ENCODE results near the gene FNBP1.

Gene FNBP1

DNA sequence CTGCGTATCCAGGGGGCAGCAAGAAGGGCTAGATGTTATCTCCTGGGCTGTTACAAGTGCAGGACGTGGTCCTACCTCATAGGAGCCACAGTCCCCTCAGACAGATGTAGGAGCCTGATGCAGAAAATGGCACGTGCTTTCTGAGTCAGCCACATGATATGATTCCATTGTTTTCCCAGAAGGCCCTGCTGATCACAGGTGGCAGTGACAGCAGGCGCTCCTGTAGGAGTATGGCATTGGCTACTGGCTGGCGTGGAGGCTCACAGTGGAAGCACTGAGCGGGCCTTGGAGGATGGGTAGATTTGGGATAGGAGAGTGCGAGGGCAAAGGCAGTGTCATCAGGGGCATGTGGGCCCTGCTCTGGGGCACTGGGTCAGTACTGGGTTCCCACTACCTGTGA is 185.8 kb downstream of the FNBP1 start:
- H3K4me3 ChIP-seq (ENCODE audit: low read depth, low read length), result no peak overlapping the region

DNA sequence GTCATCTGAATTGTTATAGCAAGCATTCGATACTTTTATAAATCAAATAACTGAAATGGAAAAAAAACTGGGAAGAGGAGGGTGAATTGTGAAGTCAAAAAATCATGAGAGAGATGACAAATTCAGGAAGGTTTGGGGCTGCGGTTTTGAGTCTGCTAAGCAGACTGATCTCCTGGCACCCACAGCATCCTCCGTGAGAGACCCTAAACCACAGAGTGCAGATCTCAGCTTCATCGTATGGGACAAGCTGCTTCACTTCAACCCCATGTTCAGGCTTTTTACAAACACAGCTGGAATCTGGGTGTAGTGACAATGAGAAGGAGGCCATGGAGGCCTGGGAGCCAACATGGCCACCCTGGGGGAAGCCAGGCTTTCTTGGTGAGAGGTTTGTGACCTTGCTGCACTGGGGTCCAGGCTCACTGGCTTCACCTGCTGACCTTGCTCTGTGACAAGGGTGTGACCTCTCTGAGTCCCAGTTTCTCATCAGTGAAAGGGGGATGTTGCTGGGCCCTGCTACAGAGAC is 188.3 kb downstream of the FNBP1 start:
- Histone ChIP-seq H3K9ac (ENCODE audit: low read depth, low read length) (no peak overlapping the region), H3K36me3 (ENCODE audit: control insufficient read depth, insufficient read depth, low read length) (peaks cover 34% of the 10 kb centered on the region), H3K9me3 (ENCODE audit: control insufficient read depth, insufficient read depth, low read length) (no peaks in the 10 kb centered on the region), H3K27me3 (ENCODE audit: control insufficient read depth, insufficient read depth, low read length) (no peaks in the 10 kb centered on the region), H3K4me1 (ENCODE audit: control insufficient read depth, insufficient read depth, low read length) (no peaks in the 10 kb centered on the region), H3K27ac (ENCODE audit: low read depth, low read length) (no peak overlapping the region), H3K4me3 (ENCODE audit: low read depth, low read length) (no peak overlapping the region)

More for the DNA sequence above, 185.8 kb downstream of the FNBP1 start:
- no peaks in the 10 kb centered on the region for H3K4me1 ChIP-seq (ENCODE audit: control insufficient read depth, insufficient read depth, low read length)
- H3K9ac ChIP-seq (ENCODE audit: low read depth, low read length), result no peak overlapping the region
- no peaks in the 10 kb centered on the region for H3K27me3 ChIP-seq (ENCODE audit: control insufficient read depth, insufficient read depth, low read length)
- H3K36me3 ChIP-seq (ENCODE audit: control insufficient read depth, insufficient read depth, low read length), result peaks cover 42% of the 10 kb centered on the region
- no peaks in the 10 kb centered on the region for H3K9me3 ChIP-seq (ENCODE audit: control insufficient read depth, insufficient read depth, low read length)
- no peak overlapping the region for H3K27ac ChIP-seq (ENCODE audit: low read depth, low read length)

- Histone ChIP-seq H3K27ac (ENCODE audit: low read depth, low read length) (no peak overlapping the region), H3K4me3 (ENCODE audit: low read depth, low read length) (no peak overlapping the region), H3K9ac (ENCODE audit: low read depth, low read length) (no peak overlapping the region), H3K9me3 (ENCODE audit: control insufficient read depth, insufficient read depth, low read length) (no peaks in the 10 kb centered on the region), H3K4me1 (ENCODE audit: control insufficient read depth, insufficient read depth, low read length) (no peaks in the 10 kb centered on the region), H3K27me3 (ENCODE audit: control insufficient read depth, insufficient read depth, low read length) (no peaks in the 10 kb centered on the region), H3K36me3 (ENCODE audit: control insufficient read depth, insufficient read depth, low read length) (peaks cover 33% of the 10 kb centered on the region)
Measured at GRCh38 chr9:129853614-129854013, 189.4 kb downstream of the FNBP1 start.

GRCh38 chr9:129852579-129852978 is 190.4 kb downstream of the FNBP1 start:
- Histone ChIP-seq H3K9ac (ENCODE audit: low read depth, low read length) (no peak overlapping the region), H3K27me3 (ENCODE audit: control insufficient read depth, insufficient read depth, low read length) (no peaks in the 10 kb centered on the region), H3K36me3 (ENCODE audit: control insufficient read depth, insufficient read depth, low read length) (peaks cover 23% of the 10 kb centered on the region), H3K4me1 (ENCODE audit: control insufficient read depth, insufficient read depth, low read length) (no peaks in the 10 kb centered on the region), H3K4me3 (ENCODE audit: low read depth, low read length) (no peak overlapping the region), H3K27ac (ENCODE audit: low read depth, low read length) (no peak overlapping the region), H3K9me3 (ENCODE audit: control insufficient read depth, insufficient read depth, low read length) (no peaks in the 10 kb centered on the region)

GRCh38 chr9:129851821-129852220 is 191.2 kb downstream of the FNBP1 start:
- Histone ChIP-seq H3K4me1 (ENCODE audit: control insufficient read depth, insufficient read depth, low read length) (no peaks in the 10 kb centered on the region), H3K27ac (ENCODE audit: low read depth, low read length) (no peak overlapping the region), H3K9ac (ENCODE audit: low read depth, low read length) (no peak overlapping the region), H3K36me3 (ENCODE audit: control insufficient read depth, insufficient read depth, low read length) (peaks cover 22% of the 10 kb centered on the region), H3K27me3 (ENCODE audit: control insufficient read depth, insufficient read depth, low read length) (no peaks in the 10 kb centered on the region), H3K9me3 (ENCODE audit: control insufficient read depth, insufficient read depth, low read length) (no peaks in the 10 kb centered on the region), H3K4me3 (ENCODE audit: low read depth, low read length) (no peak overlapping the region)

DNA sequence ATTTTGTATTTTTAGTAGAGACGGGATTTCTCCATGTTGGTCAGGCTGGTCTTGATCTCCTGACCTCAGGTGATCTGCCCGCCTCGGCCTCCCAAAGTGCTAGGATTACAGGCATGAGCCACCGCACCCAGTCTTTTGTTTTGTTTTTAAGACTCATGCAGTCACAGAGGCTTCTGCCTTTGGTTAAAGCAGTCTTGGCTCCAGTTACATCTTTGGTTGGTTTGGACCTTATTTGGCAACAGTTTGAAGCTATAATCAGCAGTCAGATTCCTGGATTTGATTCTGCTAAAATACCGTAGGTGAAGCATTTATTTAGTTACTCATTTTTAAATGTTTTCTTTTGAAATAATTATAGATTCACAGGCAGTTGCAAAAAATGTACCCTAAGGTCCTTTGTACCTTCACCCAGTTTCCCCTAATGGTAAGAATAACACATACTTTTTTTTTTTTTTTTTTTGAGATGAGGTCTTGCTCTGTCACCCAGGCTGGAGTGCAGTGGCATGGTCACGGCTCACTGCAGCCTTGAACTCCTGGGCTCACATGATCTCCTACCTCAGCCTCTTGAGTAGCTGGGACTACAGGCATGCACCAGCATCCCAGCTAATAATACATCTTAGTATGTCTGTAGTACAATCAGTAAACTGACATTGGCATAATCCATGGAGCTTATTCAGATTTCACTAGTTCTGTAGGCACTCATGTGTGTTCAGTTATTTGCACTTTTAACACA is 192.0 kb downstream of the FNBP1 start:
- no peak overlapping the region for H3K27ac ChIP-seq (ENCODE audit: low read depth, low read length)
- no peaks in the 10 kb centered on the region for H3K27me3 ChIP-seq (ENCODE audit: control insufficient read depth, insufficient read depth, low read length)
- H3K36me3 ChIP-seq (ENCODE audit: control insufficient read depth, insufficient read depth, low read length), result peaks cover 22% of the 10 kb centered on the region
- no peak overlapping the region for H3K4me3 ChIP-seq (ENCODE audit: low read depth, low read length)
- H3K9me3 ChIP-seq (ENCODE audit: control insufficient read depth, insufficient read depth, low read length), result no peaks in the 10 kb centered on the region
- no peak overlapping the region for H3K9ac ChIP-seq (ENCODE audit: low read depth, low read length)
- H3K4me1 ChIP-seq (ENCODE audit: control insufficient read depth, insufficient read depth, low read length), result no peaks in the 10 kb centered on the region

- no peaks in the 10 kb centered on the region for H3K9me3 ChIP-seq (ENCODE audit: control insufficient read depth, insufficient read depth, low read length)
Measured at GRCh38 chr9:129849901-129850300, 193.1 kb downstream of the FNBP1 start.

GRCh38 chr9:129848712-129849441 is 194.1 kb downstream of the FNBP1 start:
- peaks cover 18% of the 10 kb centered on the region for H3K36me3 ChIP-seq (ENCODE audit: control insufficient read depth, insufficient read depth, low read length)
- no peak overlapping the region for H3K27ac ChIP-seq (ENCODE audit: low read depth, low read length)
- no peak overlapping the region for H3K4me3 ChIP-seq (ENCODE audit: low read depth, low read length)
- H3K4me1 ChIP-seq (ENCODE audit: control insufficient read depth, insufficient read depth, low read length), result no peaks in the 10 kb centered on the region
- no peaks in the 10 kb centered on the region for H3K9me3 ChIP-seq (ENCODE audit: control insufficient read depth, insufficient read depth, low read length)
- no peak overlapping the region for H3K9ac ChIP-seq (ENCODE audit: low read depth, low read length)
- no peaks in the 10 kb centered on the region for H3K27me3 ChIP-seq (ENCODE audit: control insufficient read depth, insufficient read depth, low read length)

More at GRCh38 chr9:129849901-129850300, 193.1 kb downstream of the FNBP1 start:
- Histone ChIP-seq H3K4me1 (ENCODE audit: control insufficient read depth, insufficient read depth, low read length) (no peaks in the 10 kb centered on the region), H3K27ac (ENCODE audit: low read depth, low read length) (no peak overlapping the region), H3K4me3 (ENCODE audit: low read depth, low read length) (no peak overlapping the region), H3K9ac (ENCODE audit: low read depth, low read length) (no peak overlapping the region), H3K36me3 (ENCODE audit: control insufficient read depth, insufficient read depth, low read length) (peaks cover 22% of the 10 kb centered on the region), H3K27me3 (ENCODE audit: control insufficient read depth, insufficient read depth, low read length) (no peaks in the 10 kb centered on the region)

DNA sequence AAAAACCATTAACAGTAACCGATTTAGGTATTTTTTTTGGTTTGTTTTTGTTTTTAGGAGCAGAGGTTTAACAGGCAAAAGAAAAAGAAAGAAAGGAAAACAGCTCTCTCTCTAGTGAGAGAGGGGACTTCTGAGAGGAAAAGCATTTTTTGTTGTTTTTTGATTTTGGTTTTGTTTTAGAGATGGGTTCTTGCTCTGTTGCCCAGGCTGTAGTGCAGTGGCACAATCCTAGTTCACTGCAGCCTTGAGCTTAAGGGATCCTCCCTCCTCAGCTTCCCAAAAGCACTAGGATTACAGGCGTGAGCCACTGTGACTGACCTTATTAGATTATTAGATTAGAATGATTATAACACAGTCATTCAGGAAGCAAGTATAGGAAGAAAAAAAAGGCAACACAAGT is 197.6 kb downstream of the FNBP1 start:
- Histone ChIP-seq H3K27ac (ENCODE audit: low read depth, low read length) (no peak overlapping the region), H3K9ac (ENCODE audit: low read depth, low read length) (no peak overlapping the region), H3K36me3 (ENCODE audit: control insufficient read depth, insufficient read depth, low read length) (no peaks in the 10 kb centered on the region)

DNA sequence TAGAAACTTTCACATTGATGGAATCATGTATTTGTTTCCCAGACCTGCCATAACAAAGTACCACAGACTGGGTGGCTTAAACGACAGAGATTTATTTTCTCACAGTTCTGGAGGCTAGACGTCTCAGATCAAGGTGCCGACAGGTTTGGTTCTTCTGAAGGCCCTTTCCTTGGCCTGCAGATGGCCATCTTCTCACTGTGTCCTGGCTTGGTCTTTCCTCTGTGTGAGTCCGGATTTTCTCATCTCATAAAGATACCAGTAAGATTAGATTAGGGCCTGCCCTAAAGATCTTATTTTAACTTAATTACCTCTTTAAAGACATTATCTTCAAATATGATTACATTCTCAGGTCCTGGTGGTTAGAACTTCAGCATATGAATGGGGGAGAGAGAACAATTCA is 201.9 kb downstream of the FNBP1 start:
- Histone ChIP-seq H3K9ac (ENCODE audit: low read depth, low read length) (no peak overlapping the region), H3K27me3 (ENCODE audit: control insufficient read depth, insufficient read depth, low read length) (no peaks in the 10 kb centered on the region), H3K27ac (ENCODE audit: low read depth, low read length) (no peak overlapping the region), H3K9me3 (ENCODE audit: control insufficient read depth, insufficient read depth, low read length) (no peaks in the 10 kb centered on the region), H3K4me3 (ENCODE audit: low read depth, low read length) (no peak overlapping the region), H3K36me3 (ENCODE audit: control insufficient read depth, insufficient read depth, low read length) (no peaks in the 10 kb centered on the region), H3K4me1 (ENCODE audit: control insufficient read depth, insufficient read depth, low read length) (peaks cover 35% of the 10 kb centered on the region)

More for the DNA sequence above, 197.6 kb downstream of the FNBP1 start:
- no peak overlapping the region for H3K4me3 ChIP-seq (ENCODE audit: low read depth, low read length)
- H3K9me3 ChIP-seq (ENCODE audit: control insufficient read depth, insufficient read depth, low read length), result no peaks in the 10 kb centered on the region
- no peaks in the 10 kb centered on the region for H3K27me3 ChIP-seq (ENCODE audit: control insufficient read depth, insufficient read depth, low read length)
- peaks cover 10% of the 10 kb centered on the region for H3K4me1 ChIP-seq (ENCODE audit: control insufficient read depth, insufficient read depth, low read length)

DNA sequence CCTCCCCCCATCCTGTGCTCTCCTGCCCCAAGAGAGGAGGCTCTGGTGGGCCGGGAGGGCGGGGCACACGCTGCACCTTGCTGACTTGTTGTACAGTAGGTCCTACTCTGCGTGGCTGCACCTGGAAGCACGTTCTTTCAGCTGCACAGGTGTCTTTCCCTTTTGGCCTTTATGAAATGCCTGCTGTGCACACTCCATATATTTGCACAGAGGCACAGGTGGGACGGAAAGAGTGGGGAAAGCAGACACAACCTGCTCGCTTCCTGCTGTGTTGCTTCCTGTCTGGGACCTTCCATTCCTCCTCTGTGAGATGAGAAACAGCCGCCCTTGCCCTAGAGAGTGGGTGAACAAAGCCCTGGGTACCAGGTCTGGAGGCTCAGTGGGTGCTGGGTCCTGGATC is 203.0 kb downstream of the FNBP1 start:
- Histone ChIP-seq H3K27ac (ENCODE audit: low read depth, low read length) (no peak overlapping the region), H3K4me1 (ENCODE audit: control insufficient read depth, insufficient read depth, low read length) (peaks cover 36% of the 10 kb centered on the region), H3K4me3 (ENCODE audit: low read depth, low read length) (no peak overlapping the region), H3K27me3 (ENCODE audit: control insufficient read depth, insufficient read depth, low read length) (no peaks in the 10 kb centered on the region), H3K9ac (ENCODE audit: low read depth, low read length) (no peak overlapping the region), H3K9me3 (ENCODE audit: control insufficient read depth, insufficient read depth, low read length) (no peaks in the 10 kb centered on the region), H3K36me3 (ENCODE audit: control insufficient read depth, insufficient read depth, low read length) (no peaks in the 10 kb centered on the region)

Data from HUES48 (cell line).